T-cell (primary cell): Measurements from ENCODE around the gene MTMR8. TPM values are rescaled to one million over a fixed set of nuclear protein-coding genes. Genes with fewer than 3 reads are reported as not detected.

Experiments used
- ATAC-seq, 4 experiments: fragments of 200-7000 bp in 3 of 4; fragments of 150-1000 bp in 1 of 4; cut with Tn5 transposase; replicated peaks in 1 of 4; 1 replicate in 3 of 4; 2 replicates in 1 of 4; pipeline ENCODE4 v1.10.0; 2021; ENCODE audit warnings: moderate library complexity in 3 of 4, mild to moderate bottlenecking in 2 of 4, moderate number of reproducible peaks in 1 of 4
- CTCF ChIA-PET, 2 donors: fragments of 300-600 bp; sonication (Branson Sonifier 250); formaldehyde crosslinking; loops; one replicate each; lab custom pipeline; 2022; ENCODE audit warnings: antibody characterized with exemption in 2 of 2; lab: Charles Lee
- POLR2A ChIA-PET, 2 donors: fragments of 300-600 bp; sonication (Branson Sonifier 250); formaldehyde crosslinking; loops; one replicate each; lab custom pipeline; 2022; ENCODE audit warnings: antibody characterized with exemption in 2 of 2; lab: Charles Lee
- DNase-seq, 35 experiments: peaks; one replicate each; pipeline versions ENCODE4 v3.0.0 to v3.0.0-alpha.2; 2013 to 2023
- H3K27ac ChIP-seq: one replicate; pipeline ENCODE4 v1.5.1; 2013; ENCODE audit warnings: low read length
- H3K27me3 ChIP-seq, 2 experiments: replicated peaks in 1 of 2; 1 replicate in 1 of 2; 2 replicates in 1 of 2; pipeline versions ENCODE4 v1.6.1 to v1.7.0; 2013; ENCODE audit warnings: low read length in 1 of 2, mixed read lengths in 1 of 2; ENCODE audit not compliant: control insufficient read depth in 2 of 2, insufficient read depth in 2 of 2; ENCODE audit errors: extremely low read depth in 1 of 2
- H3K36me3 ChIP-seq, 2 donors: 1 replicate in 1 of 2; 2 replicates in 1 of 2; pipeline versions ENCODE4 v1.6.1 to v1.7.0; 2013; ENCODE audit warnings: low read length in 1 of 2; ENCODE audit not compliant: control insufficient read depth in 2 of 2, insufficient read depth in 1 of 2; ENCODE audit errors: extremely low read depth in 1 of 2
- H3K4me1 ChIP-seq, 2 experiments: 1 replicate in 1 of 2; 2 replicates in 1 of 2; pipeline versions ENCODE4 v1.6.1 to v1.7.0; 2013; ENCODE audit warnings: low read length in 2 of 2, mixed read lengths in 1 of 2; ENCODE audit not compliant: insufficient read depth in 2 of 2, control insufficient read depth in 1 of 2; ENCODE audit errors: extremely low read depth in 1 of 2
- H3K4me3 ChIP-seq, 2 donors: 1 replicate in 1 of 2; 2 replicates in 1 of 2; pipeline versions ENCODE4 v1.5.1 to v1.7.0; 2013; ENCODE audit warnings: mild to moderate bottlenecking in 2 of 2, low read length in 1 of 2, moderate library complexity in 1 of 2; ENCODE audit not compliant: control insufficient read depth in 1 of 2; ENCODE audit errors: extremely low read depth in 1 of 2
- H3K9me3 ChIP-seq: 2 replicates; pipeline ENCODE4 v1.7.0; 2013
- H3K27ac Mint-ChIP-seq, 2 donors: one replicate each; pipeline ENCODE4 v1.8.0; 2020 to 2021; ENCODE audit warnings: mild to moderate bottlenecking in 2 of 2, mixed read lengths in 2 of 2
- H3K27me3 Mint-ChIP-seq, 2 donors: one replicate each; pipeline ENCODE4 v1.8.0; 2021 to 2022; ENCODE audit warnings: mixed read lengths in 2 of 2
- H3K36me3 Mint-ChIP-seq: one replicate; pipeline ENCODE4 v1.8.0; 2021; ENCODE audit warnings: mixed read lengths
- H3K4me1 Mint-ChIP-seq, 3 donors: one replicate each; pipeline ENCODE4 v1.8.0; 2020 to 2022; ENCODE audit warnings: mixed read lengths in 3 of 3, mild to moderate bottlenecking in 1 of 3
- H3K4me3 Mint-ChIP-seq, 3 donors: one replicate each; pipeline ENCODE4 v1.8.0; 2020 to 2022; ENCODE audit warnings: mild to moderate bottlenecking in 3 of 3, mixed read lengths in 3 of 3, moderate library complexity in 3 of 3
- H3K9me3 Mint-ChIP-seq, 3 donors: one replicate each; pipeline ENCODE4 v1.8.0; 2020 to 2022; ENCODE audit warnings: mixed read lengths in 3 of 3
- WGBS: methylation state at CpG from one replicate; pipeline ENCODE4 v1.1.5; 2013; ENCODE audit warnings: missing lambda C conversion rate; ENCODE audit not compliant: insufficient coverage; 5-methylcytosine and 5-hydroxymethylcytosine counted together
- total RNA-seq, 35 experiments: library from RNA in 6 of 35; stranded (reverse) in 6 of 35; fragments of 120-200 nt in 1 of 35; gene quantifications; one replicate each; pipeline versions ENCODE4 v1.2.1 to v1.2.4 and lab custom pipeline; 2013 to 2026

MTMR8 gene
- total RNA-seq = 1 to 10 TPM; 3.9 to 6.7 (median 5.8) TPM
- 7.9 TPM for total RNA-seq (2013)
- total RNA-seq (lab: John Stamatoyannopoulos, UW) = 2.4 to 9.8 (median 5.3) reads per million in 29 experiments

- Histone ChIP-seq H3K27ac (peak within 1 kb of the TSS; percentile 60), H3K36me3 (no peaks in the 10 kb centered on the region), H3K9me3 (no peaks in the 10 kb centered on the region), H3K4me3 (peak within 1 kb of the TSS; percentile 84), H3K4me1 (peaks cover 2 to 13% of the 10 kb centered on the region in 2 experiments), H3K27me3 (no peaks in the 10 kb centered on the region)
- POLR2A ChIA-PET = interaction anchor here in 1 of 2 donors (0.6 kb wide), 1 partner anchor 1032 kb away, joined by 3 read pairs; no protein-coding TSS in a partner anchor
- DNase-seq (peak; percentile 59 to 83 (median 72)), ATAC-seq (peak; percentile 88 to 96 (median 92))
- 0% methylated on average over 20 of the region's 40 CpGs for WGBS
- peak within 1 kb of the TSS; percentile 85 to 94 (median 90) for H3K4me3 Mint-ChIP-seq
- peak within 1 kb of the TSS; percentile 76 to 78 for H3K27ac Mint-ChIP-seq
- H3K27me3 Mint-ChIP-seq = peaks cover 0 to 17% of the 10 kb centered on the region in 2 donors
- H3K4me1 Mint-ChIP-seq = peaks cover 34 to 56% (median 39%) of the 10 kb centered on the region in 3 donors
- CTCF ChIA-PET = no interaction called here
- H3K9me3 Mint-ChIP-seq = peaks cover 0 to 3% (median 0%) of the 10 kb centered on the region in 3 donors
- no peaks in the 10 kb centered on the region for H3K36me3 Mint-ChIP-seq
These were observed at the start of gene MTMR8 for GRCh38 chrX:64394874-64395567. MTMR8 (minus strand) TSS chrX:64395452; CDS start chrX:64395363, 89 bp downstream.

GRCh38 chrX:64439551-64439950, 44.3 kb upstream of the MTMR8 start:
- no peaks in the 10 kb centered on the region for H3K9me3 ChIP-seq
- H3K27ac ChIP-seq = no peak overlapping the region
- peaks cover 0 to 7% of the 10 kb centered on the region in 2 donors for H3K27me3 Mint-ChIP-seq
- H3K4me1 ChIP-seq = no peaks in the 10 kb centered on the region
- WGBS = no CpG with 5 or more reads among the region's 2 CpGs
- no peaks in the 10 kb centered on the region for H3K27me3 ChIP-seq
- DNase-seq (no peak), ATAC-seq (no peak)
- H3K27ac Mint-ChIP-seq = no peak overlapping the region
- POLR2A ChIA-PET = no interaction called here
- H3K4me3 Mint-ChIP-seq = no peak overlapping the region
- H3K36me3 Mint-ChIP-seq = no peaks in the 10 kb centered on the region
- no peak overlapping the region for H3K4me3 ChIP-seq
- H3K36me3 ChIP-seq = no peaks in the 10 kb centered on the region
- no peaks in the 10 kb centered on the region for H3K4me1 Mint-ChIP-seq
- CTCF ChIA-PET = no interaction called here
- H3K9me3 Mint-ChIP-seq = peaks cover 3 to 7% (median 3%) of the 10 kb centered on the region in 3 donors

DNA sequence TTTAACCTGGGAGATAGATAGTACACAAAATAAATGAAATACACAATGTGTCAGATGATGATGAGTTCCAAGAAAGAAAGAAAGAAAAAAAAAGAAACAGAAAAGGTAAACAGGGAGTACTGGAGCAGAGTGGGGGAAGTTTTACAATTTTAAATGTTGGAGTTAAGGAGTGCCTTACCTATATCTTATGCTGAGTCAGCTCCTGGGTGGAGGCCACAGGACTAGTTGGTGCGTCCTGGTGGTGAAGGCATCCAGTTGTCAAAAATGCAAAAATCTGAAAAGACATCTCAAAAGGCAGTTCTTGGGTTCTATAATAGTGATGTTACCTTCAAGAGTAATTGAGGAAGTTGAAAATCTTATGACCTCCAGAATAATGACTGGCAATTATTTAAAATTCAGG, 42.4 kb upstream of the MTMR8 start:
- DNase-seq (no peak), ATAC-seq (no peak)
- H3K9me3 ChIP-seq = no peaks in the 10 kb centered on the region
- no peaks in the 10 kb centered on the region for H3K27me3 ChIP-seq
- H3K4me3 ChIP-seq = no peak overlapping the region
- CTCF ChIA-PET = no interaction called here
- Mint-ChIP-seq H3K4me3 (no peak overlapping the region), H3K36me3 (no peaks in the 10 kb centered on the region), H3K27ac (no peak overlapping the region), H3K9me3 (peaks cover 1 to 7% (median 2%) of the 10 kb centered on the region in 3 donors), H3K27me3 (peaks cover 0 to 7% of the 10 kb centered on the region in 2 donors), H3K4me1 (no peaks in the 10 kb centered on the region)
- WGBS = no CpG with 5 or more reads among the region's 1 CpG
- no peaks in the 10 kb centered on the region for H3K4me1 ChIP-seq
- no peak overlapping the region for H3K27ac ChIP-seq
- POLR2A ChIA-PET = no interaction called here
- H3K36me3 ChIP-seq = no peaks in the 10 kb centered on the region

- no peak overlapping the region for H3K27ac ChIP-seq
- POLR2A ChIA-PET = no interaction called here
- no peaks in the 10 kb centered on the region for H3K4me1 Mint-ChIP-seq
- CTCF ChIA-PET = no interaction called here
- DNase-seq = no peak
- 67% methylated on average over 1 of the region's 5 CpGs for WGBS
- no peaks in the 10 kb centered on the region for H3K9me3 ChIP-seq
- H3K4me1 ChIP-seq = no peaks in the 10 kb centered on the region
- no peak overlapping the region for H3K27ac Mint-ChIP-seq
- H3K4me3 ChIP-seq = no peak overlapping the region
- no peaks in the 10 kb centered on the region for H3K36me3 Mint-ChIP-seq
- peaks cover 0 to 7% of the 10 kb centered on the region in 2 donors for H3K27me3 Mint-ChIP-seq
- no peaks in the 10 kb centered on the region for H3K27me3 ChIP-seq
- H3K36me3 ChIP-seq = no peaks in the 10 kb centered on the region
- ATAC-seq = no peak
- no peak overlapping the region for H3K4me3 Mint-ChIP-seq
- peaks cover 0 to 7% (median 0%) of the 10 kb centered on the region in 3 donors for H3K9me3 Mint-ChIP-seq
These were observed 42.0 kb upstream of the MTMR8 start for GRCh38 chrX:64437218-64437617.

DNA sequence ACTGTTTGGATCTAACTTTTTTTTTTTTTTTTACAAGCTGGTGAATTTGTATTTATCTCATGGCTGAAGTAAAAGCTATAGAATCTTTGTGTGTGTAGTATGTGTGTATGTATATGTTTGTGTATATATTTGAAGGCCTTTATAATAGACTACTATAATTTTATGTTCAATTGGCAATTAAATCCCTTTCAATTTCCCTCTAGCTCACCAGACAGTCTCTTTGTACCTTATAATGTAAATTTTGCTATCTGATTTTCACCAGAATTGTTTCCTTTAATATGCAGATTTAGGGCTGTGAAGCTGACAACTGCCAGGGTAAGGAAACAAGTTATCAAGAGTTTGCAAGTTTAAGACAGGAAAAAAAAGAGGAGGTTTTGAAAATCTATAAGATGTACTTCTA, 33.1 kb upstream of the MTMR8 start:
- no peaks in the 10 kb centered on the region for H3K4me1 ChIP-seq
- Mint-ChIP-seq H3K36me3 (no peaks in the 10 kb centered on the region), H3K9me3 (no peaks in the 10 kb centered on the region), H3K4me1 (peaks cover 0 to 3% (median 0%) of the 10 kb centered on the region in 3 donors), H3K27ac (no peak overlapping the region), H3K4me3 (no peak overlapping the region), H3K27me3 (peaks cover 0 to 10% of the 10 kb centered on the region in 2 donors)
- ATAC-seq (no peak), DNase-seq (no peak)
- POLR2A ChIA-PET = no interaction called here
- H3K27me3 ChIP-seq = no peaks in the 10 kb centered on the region
- no peaks in the 10 kb centered on the region for H3K9me3 ChIP-seq
- CTCF ChIA-PET = no interaction called here
- no peak overlapping the region for H3K27ac ChIP-seq
- no peaks in the 10 kb centered on the region for H3K36me3 ChIP-seq
- no peak overlapping the region for H3K4me3 ChIP-seq

DNA sequence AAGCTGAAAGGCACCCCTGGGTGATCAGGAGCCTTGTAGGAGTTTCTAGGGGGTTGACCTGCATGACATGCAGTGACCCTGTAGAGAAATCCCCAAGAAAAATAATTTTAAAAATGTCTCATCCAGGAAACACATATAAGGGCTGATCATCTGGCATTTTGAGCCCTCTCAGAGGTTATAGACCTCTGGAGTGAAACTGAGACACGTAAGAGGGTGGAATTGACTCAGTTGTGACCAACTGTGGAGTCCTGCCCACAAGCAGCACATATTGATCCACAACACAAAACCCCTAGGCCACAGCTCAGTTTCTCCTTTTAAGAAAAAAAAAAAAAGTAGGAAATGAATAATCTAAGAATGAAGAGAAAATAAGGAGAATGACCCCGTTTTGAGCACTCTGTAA, 32.5 kb upstream of the MTMR8 start:
- no CpG with 5 or more reads among the region's 2 CpGs for WGBS
- no peak overlapping the region for H3K27ac ChIP-seq
- no peaks in the 10 kb centered on the region for H3K9me3 Mint-ChIP-seq
- H3K4me3 Mint-ChIP-seq = no peak overlapping the region
- H3K36me3 Mint-ChIP-seq = no peaks in the 10 kb centered on the region
- peaks cover 0 to 10% of the 10 kb centered on the region in 2 donors for H3K27me3 Mint-ChIP-seq
- no peaks in the 10 kb centered on the region for H3K9me3 ChIP-seq
- H3K27ac Mint-ChIP-seq = no peak overlapping the region
- POLR2A ChIA-PET = no interaction called here
- no peaks in the 10 kb centered on the region for H3K36me3 ChIP-seq
- ATAC-seq (no peak), DNase-seq (no peak)
- H3K4me1 ChIP-seq = no peaks in the 10 kb centered on the region
- CTCF ChIA-PET = interaction anchor here in 1 of 2 donors (0.6 kb wide), 1 partner anchor 1303 kb away, joined by 6 read pairs; no protein-coding TSS in a partner anchor
- peaks cover 0 to 3% (median 0%) of the 10 kb centered on the region in 3 donors for H3K4me1 Mint-ChIP-seq
- H3K27me3 ChIP-seq = no peaks in the 10 kb centered on the region
- H3K4me3 ChIP-seq = no peak overlapping the region
